ENCODE measurements around the gene RAC3.
"Not testable (repeated sequence)": the region's sequence is repeated elsewhere in the genome, so short reads cannot be mapped to it uniquely, and the experiment has no call there.

RAC3 gene

DNA sequence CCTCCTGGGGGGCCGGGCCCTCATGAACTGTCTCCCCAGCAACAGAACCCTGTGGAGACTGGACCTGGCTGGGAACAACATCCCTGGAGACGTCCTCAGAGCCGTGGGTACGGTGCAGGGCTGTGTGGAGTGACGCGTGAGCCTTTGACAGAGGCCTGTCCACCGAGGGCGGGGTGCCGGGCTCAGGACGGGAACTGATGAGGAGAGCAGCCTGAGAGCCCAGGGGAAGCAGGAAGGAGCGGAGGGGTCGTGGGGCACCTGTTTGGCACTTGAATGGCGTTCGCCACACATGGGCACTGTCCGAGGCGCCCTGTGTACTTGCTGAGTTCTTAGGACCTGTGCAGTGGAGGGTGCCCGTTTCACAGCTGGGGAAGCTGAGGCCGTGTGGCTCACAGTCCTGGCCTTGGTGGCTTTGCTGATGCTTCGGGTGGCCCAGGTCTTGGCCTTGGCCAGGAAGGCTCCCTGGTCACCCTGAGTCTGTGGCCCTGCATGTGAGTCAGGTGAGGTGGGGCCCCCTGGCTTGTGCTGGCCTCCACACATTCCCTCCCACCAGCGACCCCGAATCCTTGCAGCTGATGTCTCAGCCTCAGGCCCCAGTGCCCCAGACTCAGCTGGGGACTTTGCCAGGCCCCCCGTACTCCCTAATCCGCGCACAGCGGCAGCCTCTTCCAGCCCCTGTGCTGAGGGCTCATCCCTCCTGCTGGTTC, 5.9 kb upstream of the RAC3 start:
- no peak for DNase-seq

GRCh38 chr17:82028246-82028645, 3.2 kb upstream of the RAC3 start:
- DNase-seq: no peak

- DNase-seq: no peak
Measured at GRCh38 chr17:82028966-82029365, 2.5 kb upstream of the RAC3 start.

- DNase-seq: no peak
Measured at GRCh38 chr17:82029391-82029790, 2.1 kb upstream of the RAC3 start.

GRCh38 chr17:82029990-82030469, 1.4 kb upstream of the RAC3 start:
- no peak for DNase-seq

GRCh38 chr17:82030470-82031302, 792 bp upstream of the RAC3 start:
- DNase-seq: peak; percentile 79

GRCh38 chr17:82031885-82032627, 578 bp downstream of the RAC3 start:
- peak; percentile 21 for DNase-seq

GRCh38 chr17:82033359-82034085, 2.0 kb downstream of the RAC3 start:
- no peak for DNase-seq

DNA sequence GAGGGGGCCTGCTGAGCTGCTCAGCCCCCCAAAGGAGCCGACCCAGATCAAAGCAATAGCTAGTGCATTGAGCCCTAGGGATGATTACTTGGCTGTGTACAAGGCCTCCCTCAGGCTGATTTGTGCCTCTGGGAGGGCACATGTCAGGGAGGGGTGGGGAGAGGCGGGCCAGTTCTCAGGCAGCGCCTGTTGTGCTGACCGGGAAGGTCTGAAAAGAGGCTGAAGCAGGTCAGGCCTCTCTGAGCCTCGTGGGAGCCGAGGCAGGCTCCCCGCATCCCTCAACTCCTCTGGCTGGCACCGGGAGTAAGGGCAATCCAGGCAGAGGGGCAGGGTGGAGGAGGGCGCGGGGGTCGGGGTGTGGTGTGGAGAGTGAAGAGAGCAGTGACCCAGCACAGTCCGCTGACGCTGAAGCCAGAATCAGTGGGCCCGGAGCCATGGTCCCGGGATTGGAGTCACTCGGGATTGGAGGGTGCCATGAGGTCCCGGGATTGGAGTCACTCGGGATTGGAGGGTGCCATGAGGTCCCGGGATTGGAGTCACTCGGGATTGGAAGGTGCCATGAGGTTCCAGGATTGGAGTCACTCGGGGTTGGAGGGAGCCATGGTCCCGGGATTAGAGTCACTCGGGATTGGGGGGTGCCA, 3.0 kb downstream of the RAC3 start:
- DNase-seq: no peak

GRCh38 chr17:82035488-82035887, 4.0 kb downstream of the RAC3 start:
- no peak for DNase-seq

- DNase-seq: no peak
Measured at GRCh38 chr17:82035956-82036633, 4.6 kb downstream of the RAC3 start.

GRCh38 chr17:82036634-82037091, 5.2 kb downstream of the RAC3 start:
- no peak for DNase-seq

- DNase-seq: peak; percentile 96
Measured at GRCh38 chr17:82037092-82037888, 5.8 kb downstream of the RAC3 start, which contains the start of gene DCXR. DCXR (minus strand) TSS chr17:82037697; CDS start chr17:82037682, 15 bp downstream.

- no peak for DNase-seq
Measured at GRCh38 chr17:82037889-82038195, 6.4 kb downstream of the RAC3 start.

GRCh38 chr17:82038796-82039409, 7.4 kb downstream of the RAC3 start:
- not testable (repeated sequence) for DNase-seq

GRCh38 chr17:82039695-82040299, 8.3 kb downstream of the RAC3 start:
- DNase-seq: no peak

DNA sequence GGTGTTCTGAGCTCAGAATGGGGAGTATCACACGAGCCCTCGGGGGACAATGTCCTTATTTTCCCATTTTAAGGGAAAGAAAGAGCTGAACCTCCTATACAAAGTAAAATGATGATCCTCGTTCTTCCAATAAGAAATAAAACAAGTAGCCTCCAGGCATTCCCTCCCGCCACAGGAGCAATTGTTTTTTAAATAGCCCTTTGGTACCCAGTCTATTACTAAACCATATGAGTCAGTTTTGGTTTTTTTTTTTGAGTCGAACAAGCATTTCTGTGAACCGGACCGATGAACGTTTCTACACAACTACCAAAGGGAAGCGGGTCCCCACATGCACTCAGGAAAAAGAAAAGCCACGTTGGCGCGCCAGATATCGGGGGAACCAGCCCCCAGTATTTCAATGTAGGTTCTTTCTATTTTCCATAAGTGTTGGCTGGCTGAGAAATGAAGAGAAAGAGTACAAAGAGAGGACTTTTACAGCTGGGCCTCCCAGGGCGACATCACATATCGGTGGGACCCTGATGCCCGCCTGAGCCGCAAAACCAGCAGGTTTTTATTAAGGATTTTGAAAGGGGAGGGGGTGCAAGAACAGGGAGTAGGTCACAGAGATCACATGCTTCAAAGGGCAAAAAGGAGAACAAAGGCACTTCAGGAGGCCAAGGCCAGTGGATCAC, 9.8 kb downstream of the RAC3 start:
- DNase-seq: no peak

DNA sequence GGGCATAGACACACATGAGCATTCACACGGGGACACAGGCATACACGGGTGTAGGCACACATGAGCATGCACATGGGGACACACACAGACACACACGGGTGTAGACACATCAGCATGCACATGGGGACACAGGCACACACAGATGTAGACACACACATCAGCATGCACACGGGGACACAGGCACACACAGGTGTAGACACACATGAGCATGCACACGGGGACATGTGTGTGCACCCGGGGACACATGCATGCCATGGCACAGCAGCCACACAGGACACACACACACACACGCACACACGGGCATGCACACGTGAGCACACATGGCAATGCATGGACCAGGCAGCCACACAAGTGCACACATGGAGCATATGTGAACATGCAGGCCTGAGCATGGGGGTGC, 11.2 kb downstream of the RAC3 start:
- DNase-seq: no peak

DNA sequence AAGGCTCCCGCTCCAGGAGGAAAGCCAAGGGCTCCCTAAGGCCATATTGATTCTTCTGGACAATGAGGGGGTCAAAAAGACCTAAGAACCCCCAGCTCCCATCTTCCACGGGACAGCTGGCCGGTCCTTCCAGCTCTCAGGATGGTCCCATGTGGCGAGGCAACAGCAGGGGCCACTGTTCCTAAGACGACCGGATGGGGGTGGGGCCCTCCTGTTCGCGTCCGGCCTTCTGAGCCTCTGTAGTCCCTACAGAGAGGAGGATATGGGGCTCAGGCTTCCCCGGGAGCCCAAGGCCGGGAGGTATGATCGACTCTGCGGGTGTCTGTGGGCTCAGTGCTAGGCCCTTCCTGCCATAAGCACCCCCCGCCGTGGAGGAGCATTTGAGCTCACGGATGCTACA, 12.0 kb downstream of the RAC3 start:
- no peak for DNase-seq
